Endothelial cell of hepatic sinusoid (primary cell): ENCODE results near the gene NCK1.
"Not testable (repeated sequence)": the region's sequence is repeated elsewhere in the genome, so short reads cannot be mapped to it uniquely, and the experiment has no call there.

Experiments used
- in situ Hi-C: cut with HindIII; loops from 2 replicates; pipeline ENCODE4 v1.10.0; 2017; ENCODE audit warnings: low sequenced_read_pairs

NCK1 gene

DNA sequence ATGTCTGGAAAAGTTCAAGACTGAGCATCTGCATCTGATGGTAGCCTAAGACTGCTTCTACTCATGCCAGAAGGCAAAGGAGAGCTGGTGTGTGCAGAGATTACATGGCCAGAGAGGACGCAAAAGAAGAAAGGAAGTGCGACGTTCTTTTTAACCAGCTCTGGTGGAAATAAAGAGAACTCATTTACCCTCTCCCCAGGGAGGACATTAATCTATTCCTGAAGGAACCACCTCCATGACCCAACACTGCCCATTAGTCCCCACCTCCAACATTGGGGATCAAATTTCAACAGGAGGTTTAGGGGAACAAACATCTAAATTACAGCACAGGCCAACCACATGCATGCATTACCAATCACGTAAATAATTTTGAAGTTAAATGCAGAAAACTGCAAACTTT, 1.5 kb upstream of the NCK1 start:
- in situ Hi-C loops: loop anchor here (5.0 kb wide), 1 partner anchor 77 kb away; no protein-coding TSS in a partner anchor

DNA sequence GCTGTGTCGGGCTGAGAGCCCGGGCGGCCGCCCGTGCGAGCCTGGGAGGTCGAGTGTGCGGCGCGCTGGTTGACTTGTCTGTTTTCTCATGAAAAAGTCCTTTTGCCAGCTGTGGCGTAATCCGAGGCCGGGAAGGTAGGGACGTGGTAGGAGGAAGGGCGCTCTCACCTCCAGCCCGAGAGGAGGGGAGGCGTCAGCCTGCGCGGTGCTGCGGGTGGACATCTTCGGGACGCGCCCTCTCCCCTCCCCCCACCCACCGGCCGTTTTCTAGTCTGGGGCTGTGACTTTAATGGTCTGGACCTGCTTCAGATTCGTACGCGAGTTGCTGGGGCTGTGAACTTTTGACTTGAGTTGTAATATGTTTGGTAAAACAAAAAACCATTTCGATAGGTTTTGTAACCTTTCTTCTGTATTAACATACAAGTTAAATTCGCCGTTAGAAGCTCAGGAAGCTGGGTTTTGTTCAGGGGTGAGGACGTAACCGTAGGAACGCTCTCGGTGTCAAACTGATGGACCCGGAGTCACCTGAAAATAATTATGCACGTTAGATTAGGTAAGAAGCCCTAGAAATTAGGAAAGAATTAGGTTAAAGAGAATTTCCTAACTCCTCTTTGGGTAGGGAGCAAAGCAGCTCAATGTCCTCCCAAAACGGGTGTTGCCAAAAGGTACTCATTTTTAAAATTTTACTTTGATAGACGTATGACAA, 762 bp downstream of the NCK1 start:
- in situ Hi-C loops: loop anchor here (5.0 kb wide), 1 partner anchor 75 kb away; no protein-coding TSS in a partner anchor

DNA sequence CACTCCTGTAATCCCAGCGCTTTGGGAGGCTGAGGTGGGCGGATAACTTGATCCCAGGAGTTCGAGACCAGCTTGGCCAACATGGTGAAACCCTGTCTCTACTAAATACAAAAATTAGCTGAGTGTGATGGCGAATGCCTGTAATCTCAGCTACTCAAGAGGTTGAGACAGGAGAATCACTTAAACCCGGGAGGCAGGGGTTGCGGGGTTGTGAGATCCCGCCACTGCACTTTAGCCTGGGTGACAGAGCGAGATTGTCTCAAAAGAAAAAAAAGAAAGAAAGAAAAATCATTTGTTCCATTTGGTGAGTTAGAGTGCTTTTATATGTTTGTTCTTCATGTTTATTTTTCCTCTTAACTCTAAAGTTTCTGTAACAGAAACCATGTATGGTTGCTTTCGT, 7.3 kb downstream of the NCK1 start:
- in situ Hi-C loops: no loop called here

DNA sequence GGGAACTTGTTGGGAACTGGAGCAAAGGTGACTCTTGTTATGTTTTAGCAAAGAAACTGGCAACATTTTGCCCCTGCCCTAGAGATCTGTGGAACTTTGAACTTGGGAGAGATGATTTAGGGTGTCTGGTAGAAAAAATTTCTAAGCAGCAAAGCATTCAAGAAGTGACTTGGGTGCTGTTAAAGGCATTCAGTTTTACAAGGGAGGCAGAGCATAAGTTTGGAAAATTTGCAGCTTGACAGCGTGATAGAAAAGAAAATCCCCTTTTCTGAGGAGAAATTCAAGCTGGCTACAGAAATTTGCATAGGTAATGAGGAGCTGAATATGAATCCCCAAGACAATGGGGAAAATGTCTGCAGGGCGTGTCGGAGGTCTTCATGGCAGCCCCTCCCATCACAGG, 10.2 kb downstream of the NCK1 start:
- in situ Hi-C loops: not testable (repeated sequence)

DNA sequence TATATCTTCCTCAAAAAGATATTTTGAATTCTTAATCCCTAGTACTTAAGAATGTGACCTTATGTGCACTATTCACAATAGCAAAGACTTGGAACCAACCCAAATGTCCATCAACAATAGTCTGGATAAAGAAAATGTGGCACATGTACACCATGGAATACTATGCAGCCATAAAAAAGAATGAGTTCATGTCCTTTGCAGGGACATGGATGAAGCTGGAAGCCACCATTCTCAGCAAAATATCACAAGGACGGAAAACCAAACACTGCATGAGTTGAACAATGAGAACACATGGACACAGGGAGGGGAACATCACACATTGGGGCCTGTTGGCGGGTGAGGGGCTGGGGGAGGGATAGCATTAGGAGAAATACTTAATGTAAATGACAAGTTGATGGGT, 17.5 kb downstream of the NCK1 start:
- in situ Hi-C loops: not testable (repeated sequence)

DNA sequence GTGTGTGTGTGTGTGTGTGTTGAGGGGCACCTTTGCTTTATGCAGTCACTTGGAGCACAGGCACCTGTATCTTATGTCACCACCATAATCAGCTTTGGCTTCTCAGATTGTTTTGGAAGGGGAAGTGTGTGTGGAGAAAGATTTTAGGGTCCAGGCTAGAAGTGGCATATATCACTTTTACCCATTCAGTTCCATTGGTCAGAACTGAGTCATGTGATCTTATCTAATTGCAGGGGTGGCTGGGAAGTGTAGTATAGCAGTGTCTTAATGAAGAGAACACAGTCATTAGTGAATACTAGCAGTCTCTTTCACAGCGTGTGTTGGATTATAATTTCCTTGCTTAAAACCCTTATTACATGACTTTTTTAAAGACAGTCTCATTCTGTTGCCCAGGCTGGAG, 20.6 kb downstream of the NCK1 start:
- in situ Hi-C loops: no loop called here

DNA sequence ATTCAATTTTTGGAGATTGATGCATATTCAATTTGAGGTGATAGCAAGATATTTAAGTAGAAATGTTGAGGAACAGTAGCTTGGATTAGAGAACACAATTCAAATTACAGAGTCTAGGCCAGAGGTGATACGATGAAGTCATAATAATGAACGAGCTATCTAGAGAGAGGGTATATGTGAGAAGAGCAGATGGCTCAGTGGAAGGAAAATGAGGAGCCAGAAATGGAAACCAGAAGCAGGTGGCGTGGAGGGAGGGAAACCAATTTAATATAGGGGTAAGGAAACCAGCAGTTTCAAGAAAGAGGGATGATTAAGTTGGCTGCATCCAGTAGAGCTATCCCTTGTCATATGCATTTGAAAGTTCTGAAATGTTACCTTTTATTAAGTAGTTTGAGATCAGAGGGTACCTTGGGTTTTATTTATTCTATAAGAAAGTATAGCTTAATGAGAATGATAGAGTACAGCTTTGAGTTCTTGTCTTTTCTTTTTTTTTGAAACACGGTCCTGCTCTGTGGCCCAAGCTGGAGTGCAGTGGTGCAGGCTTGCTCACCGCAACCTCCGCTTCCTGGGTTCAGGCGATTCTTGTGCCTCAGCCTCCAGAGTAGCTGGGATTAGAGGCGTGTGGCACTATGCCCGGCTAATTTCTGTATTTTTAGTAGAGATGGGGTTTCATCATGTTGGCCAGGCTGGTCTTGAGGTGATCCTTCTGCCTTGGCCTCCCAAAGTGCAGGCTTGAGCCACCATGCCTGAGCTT, 22.1 kb downstream of the NCK1 start:
- in situ Hi-C loops: no loop called here

DNA sequence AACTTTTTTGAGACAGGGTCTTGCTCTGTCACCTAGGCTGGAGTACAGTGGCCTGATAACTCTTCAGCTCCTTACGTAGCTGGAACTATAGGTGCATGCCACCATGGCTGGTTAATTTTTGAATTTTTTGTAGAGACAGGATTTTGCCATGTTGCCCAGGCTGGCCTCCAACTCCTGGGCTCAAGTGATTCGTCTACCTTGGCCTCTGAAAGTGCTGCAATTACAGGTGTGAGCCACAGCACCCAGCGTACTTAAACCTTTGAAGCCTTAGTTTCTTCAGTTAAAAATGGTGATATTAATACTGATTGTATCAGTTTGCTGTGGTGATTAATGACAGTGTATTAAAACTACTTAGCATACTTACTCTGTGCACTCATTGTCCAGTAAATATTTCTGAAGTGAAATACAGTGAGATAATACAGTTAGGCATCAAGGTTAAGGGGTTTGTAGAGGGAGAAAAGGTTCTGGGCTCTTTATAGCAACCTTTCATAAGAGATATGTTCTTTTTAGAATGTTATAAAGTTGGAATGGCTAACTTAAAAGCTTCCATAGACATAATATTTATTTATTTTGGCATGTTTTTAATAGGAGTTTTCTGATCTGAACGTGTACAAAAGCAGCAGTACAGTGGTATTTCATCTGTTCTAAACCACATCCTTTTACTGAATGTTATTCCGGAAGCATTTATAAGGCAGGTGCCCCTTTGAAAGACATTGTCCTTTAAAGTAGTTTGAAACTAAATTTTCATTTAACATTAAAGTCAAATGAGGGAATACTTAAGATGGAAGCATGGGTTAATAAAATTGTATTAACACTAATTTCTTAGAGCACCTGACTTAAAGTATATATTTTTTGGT, 23.6 kb downstream of the NCK1 start:
- in situ Hi-C loops: loop anchor here (5.0 kb wide), 1 partner anchor 52 kb away; no protein-coding TSS in a partner anchor

DNA sequence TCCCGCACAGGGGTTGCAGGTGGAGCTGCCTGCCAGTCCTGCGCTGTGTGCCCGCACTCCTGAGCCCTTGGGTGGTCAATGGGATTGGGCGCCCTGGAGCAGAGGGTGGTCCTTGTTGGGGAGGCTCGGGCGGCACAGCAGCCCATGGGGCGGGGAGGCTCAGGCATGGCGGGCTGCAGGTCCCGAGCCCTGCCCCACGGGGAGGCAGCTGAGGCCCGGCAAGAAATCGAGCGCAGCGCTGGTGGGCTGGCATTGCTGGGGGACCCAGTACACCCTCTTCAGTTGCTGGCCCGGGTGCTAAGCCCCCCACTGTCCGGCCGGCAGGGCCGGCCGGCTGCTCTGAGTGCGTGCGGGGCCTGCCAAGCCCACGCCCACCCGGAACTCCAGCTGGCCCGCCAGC, 27.9 kb downstream of the NCK1 start:
- in situ Hi-C loops: loop anchor here (5.0 kb wide), 1 partner anchor 47 kb away; no protein-coding TSS in a partner anchor

DNA sequence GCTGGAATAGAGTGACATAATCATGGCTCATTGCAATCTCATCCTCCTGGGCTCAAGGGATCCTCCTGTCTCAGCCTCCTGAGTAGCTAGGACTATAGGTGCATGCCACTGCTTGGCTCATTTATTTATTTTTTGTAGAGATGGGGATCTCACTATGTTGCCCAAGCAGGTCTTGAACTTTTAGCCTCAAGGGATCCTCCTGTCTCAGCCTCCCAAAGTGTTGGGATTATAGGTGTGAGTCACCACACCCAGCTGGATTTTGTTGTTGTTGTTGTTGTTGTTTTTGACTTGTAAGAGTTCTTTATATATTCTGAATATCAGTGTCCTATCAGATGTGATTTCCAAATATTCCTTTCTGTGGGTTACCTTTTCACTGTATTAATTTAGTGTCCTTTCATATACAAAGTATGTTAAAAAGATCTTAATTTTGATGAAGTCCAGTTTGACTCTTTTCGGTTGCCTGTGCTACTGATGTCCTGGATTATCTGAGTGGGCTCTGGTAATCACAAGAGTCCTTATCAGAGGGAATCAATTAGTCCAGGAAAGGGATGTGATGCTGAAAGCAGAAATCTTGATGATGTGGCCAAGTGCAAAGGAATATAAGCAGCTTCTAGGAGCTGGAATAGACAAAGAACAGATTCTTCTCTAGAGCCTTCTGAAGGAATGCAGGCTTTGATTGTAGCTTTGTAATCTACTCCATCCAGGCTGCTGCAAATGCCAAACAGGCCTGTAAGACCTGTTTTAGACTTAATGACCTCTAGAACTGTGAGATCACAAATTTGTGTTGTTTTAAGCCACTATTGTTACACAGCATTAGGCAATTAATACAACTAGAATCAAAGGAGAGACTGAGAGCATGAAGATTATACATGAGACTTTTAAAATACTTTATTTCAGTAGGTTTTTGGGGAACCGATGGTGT, 30.2 kb downstream of the NCK1 start:
- in situ Hi-C loops: no loop called here

DNA sequence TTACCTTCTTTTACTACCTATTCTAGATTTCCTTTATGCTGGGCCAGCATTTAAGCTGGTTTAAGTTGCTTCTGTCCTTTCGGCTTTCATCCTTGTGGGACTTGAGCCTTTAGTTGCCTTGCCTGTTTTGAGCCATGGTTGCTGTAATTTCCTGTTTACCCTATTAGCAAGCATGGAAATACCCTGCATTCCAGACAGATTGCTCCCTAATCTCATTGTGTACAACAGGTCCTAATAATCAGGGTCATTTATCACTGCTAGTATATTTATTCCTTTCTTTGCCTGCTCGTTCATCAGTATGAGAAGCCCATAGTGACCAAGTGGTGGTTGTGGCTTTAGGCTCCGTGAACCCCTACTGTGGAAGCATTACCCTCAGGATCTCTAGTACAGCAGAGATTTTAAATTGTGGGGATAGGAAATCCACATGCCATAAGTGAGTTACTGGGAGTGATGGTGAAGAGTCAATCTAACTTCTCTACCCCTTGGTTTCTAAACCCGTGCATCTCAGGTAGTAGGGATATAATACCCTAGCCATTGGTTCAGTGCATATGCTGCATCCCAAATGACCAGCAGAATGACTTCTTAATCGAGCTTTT, 31.9 kb downstream of the NCK1 start:
- in situ Hi-C loops: no loop called here

DNA sequence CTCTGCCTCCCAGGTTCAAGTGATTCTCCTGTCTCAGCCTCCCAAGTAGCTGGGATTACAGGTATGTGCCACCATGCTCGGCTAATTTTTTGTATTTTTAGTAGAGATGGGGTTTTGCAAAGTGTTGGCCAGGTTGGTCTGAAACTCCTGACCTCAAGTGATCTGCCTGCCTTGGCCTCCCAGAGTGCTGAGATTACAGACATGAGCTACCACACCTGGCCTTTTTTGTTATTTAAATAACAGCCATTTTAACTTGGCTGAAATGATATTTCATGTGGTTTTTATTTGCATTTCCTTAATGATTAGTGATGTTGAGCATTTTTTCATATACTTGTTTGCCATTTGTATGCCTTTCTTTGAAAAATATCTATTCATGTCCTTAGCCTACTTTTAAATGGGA, 35.2 kb downstream of the NCK1 start:
- in situ Hi-C loops: not testable (repeated sequence)

DNA sequence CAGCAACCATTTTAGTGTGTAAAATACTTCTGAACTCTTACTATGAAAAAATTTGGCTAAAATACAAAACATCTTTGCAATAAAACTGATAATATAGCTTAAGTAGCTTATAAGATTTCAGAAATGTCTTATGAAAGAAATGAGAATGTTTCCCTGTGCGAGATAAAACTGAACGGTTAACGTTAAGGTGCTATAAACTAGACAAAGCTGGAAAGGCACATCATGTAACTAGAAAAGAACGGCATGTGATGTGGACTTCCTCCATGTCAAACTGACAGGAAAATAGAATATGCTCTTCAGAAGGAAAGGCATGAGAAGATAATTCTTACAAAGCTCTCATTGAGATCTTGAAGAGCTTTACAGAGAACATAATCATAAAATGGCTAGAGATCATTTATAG, 36.5 kb downstream of the NCK1 start:
- in situ Hi-C loops: no loop called here

DNA sequence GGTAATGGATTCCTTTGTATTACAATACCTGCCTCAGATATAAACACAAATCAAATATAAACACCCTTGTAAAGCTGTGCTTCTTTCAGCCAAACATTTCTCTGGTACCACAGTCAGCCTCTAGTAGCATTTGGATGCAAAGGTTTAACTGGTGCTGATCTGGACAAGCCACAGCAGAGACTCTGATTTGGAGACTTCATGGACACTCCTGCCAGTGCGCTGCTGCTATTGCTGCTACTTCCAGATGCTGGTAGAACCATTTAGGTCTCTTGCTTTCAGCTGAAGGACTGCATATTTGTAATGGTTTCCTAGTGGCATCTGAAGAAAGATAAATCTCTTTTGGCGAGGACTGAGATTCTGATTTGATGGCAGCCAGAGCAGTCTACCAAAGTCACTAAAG, 36.9 kb downstream of the NCK1 start:
- in situ Hi-C loops: no loop called here

DNA sequence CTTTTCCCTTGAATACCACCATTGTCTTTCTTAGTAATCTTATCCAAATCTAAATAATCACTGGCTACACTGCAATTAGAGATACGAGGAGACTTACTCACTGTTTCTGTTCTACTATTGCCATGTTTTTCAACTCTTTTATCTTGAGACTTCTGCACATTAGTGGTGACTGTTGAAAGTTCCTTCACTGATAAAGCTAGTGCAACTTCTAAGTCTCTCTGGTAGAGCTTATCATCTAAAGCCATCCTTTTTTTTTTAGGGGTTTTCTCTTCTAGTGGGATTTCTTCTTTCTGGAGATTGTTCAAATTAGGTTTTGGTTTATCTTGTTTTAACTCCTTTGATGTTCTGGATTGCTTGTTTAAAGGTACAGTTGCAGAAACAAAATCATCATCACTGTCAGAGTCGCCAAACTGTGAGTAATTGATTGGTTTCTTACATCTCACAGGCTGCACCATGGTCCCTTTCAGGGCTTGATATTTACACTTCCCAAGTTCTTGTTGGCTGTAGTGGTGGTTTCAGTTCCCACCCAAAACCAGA, 37.7 kb downstream of the NCK1 start:
- in situ Hi-C loops: no loop called here

DNA sequence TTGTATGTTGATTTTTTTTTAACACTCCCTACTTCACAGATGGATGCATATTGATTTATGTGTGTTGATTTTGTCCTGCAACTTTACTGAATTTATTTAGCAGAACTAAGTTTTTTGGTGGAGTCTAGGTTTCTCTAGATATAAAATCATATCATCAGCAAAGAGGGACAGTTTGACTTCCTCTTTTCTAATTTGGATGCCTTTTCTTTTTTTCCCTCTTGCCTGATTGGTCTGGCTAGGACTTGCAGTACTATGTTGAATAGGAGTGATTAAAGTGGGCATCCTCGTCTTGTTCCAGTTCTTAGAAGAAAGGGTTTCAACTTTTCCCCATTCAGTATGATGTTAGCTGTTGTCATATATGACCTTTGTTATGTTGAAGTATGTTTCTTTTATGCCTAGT, 38.7 kb downstream of the NCK1 start:
- in situ Hi-C loops: not testable (repeated sequence)

DNA sequence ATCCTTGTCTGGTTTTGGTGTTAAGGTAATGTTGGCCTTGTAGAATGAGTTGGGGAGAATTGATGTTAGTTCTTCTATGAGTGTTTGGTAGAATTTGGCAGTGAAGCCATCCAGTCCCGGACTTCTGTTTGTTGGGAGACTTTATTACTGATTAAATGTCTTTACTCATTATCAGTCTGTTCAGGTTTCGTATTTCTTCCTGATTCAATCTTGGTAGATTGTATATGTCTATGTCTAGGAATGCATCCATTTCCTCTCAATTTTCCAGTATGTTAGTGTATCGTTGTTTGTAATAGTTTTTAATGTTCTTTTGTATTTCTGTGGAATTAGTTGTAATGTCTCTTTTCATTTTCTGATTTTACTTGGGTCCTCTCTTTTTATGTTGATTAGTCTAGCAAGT, 39.4 kb downstream of the NCK1 start:
- in situ Hi-C loops: no loop called here

DNA sequence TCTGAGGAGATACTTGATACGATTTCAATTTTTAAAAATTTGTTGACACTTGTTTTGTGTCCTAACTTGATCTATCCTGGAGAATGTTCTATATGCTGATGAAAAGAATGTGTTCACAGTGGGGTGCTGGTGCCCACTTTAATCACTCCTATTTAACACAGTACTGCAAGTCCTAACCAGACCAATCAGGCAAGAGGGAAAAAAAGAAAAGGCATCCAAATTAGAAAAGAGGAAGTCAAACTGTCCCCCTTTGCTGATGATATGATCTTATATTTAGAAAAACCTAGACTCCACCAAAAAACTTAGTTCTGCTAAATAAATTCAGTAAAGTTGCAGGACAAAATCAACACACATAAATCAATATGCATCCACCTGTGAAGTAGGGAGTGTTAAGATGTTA, 40.5 kb downstream of the NCK1 start:
- in situ Hi-C loops: not testable (repeated sequence)

DNA sequence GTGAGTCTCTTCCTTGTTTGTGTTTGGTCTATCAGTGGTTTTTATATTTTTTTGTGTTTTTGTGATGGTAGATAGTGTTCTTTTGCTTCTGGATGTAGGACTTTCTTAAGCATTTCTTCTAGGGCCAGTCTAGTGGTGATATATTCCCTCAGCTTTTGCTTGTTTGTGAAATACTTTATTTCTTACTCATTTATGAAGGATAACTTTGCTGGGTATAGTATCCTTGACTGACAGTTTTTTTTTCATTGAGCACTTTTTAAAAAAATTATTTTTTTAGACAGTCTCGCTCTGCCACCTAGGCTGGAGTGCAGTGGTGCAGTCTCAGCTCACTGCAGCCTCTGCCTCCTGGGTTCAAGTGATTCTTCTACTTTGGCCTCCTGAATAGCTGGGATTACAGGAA, 41.9 kb downstream of the NCK1 start:
- in situ Hi-C loops: no loop called here

DNA sequence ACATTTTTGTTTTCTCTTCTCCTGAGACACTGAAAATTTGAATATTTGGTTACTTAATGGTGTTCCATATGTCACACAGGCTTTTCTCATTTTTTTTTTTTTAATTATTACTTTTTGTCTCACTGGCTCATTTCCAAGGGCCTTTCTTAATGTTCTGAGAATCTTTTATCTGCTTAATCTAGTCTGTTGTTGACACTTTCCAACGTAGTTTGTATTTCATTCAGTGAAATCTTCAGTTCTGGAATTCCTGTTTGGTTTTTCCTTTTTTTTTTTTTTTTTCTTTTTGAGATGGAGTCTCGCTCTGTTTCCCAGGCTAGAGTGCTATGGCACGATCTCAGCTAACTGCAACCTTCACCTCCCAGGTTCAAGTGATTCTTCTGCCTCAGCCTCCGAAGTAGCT, 42.7 kb downstream of the NCK1 start:
- in situ Hi-C loops: no loop called here
